Testis (tissue), 2 donors: ENCODE data around the gene COX19.

ENCODE experiments used
- CTCF ChIP-seq, 3 experiments: fragments of 450-650 bp in 2 of 3; fragments of 200-600 bp in 1 of 3; sonication (generic) in 1 of 3; IDR thresholded peaks; one replicate each; pipeline ENCODE4 v1.5.1; 2016 to 2019; ENCODE audit warnings: antibody characterized with exemption in 3 of 3, mild to moderate bottlenecking in 2 of 3, moderate library complexity in 1 of 3
- POLR2A ChIP-seq: fragments of 450-650 bp; IDR thresholded peaks from one replicate; pipeline ENCODE4 v1.6.1; 2017; ENCODE audit warnings: antibody characterized with exemption, mild to moderate bottlenecking, moderate library complexity

GRCh38 chr7:1017586-1018333, 42.4 kb upstream of the COX19 start:
- no peak for TF ChIP-seq CTCF (IDR thresholded peaks at IDR 0.05)
- TF ChIP-seq POLR2A: no peak
